Fibroblast of lung (primary cell): ENCODE results near the gene ACTR2. TPM values are rescaled to one million over a fixed set of nuclear protein-coding genes. Genes with fewer than 3 reads are reported as not detected.
A peak's percentile ranks its signal among the peaks of the same experiment; 100 is the strongest.

Experiments
- DNase-seq, 2 donors: peaks; one replicate each; pipeline versions ENCODE4 v3.0.0 to v3.0.0-alpha.2; 2010; ENCODE audit warnings: low read depth in 2 of 2
- H2AFZ ChIP-seq: 2 replicates; pipeline ENCODE4 v1.5.1; 2012; ENCODE audit warnings: low read length, control low read depth, inconsistent platforms
- H3K27ac ChIP-seq: 2 replicates; pipeline ENCODE4 v1.5.1; 2011; ENCODE audit warnings: low read length, control low read depth; ENCODE audit not compliant: insufficient read depth
- H3K27me3 ChIP-seq: 2 replicates; pipeline ENCODE4 v1.5.1; 2011; ENCODE audit warnings: mild to moderate bottlenecking, low read length; ENCODE audit not compliant: control insufficient read depth, insufficient read depth
- H3K36me3 ChIP-seq: 2 replicates; pipeline ENCODE4 v1.5.1; 2011; ENCODE audit warnings: low read length; ENCODE audit not compliant: control insufficient read depth, insufficient read depth
- H3K4me1 ChIP-seq: 2 replicates; pipeline ENCODE4 v1.5.1; 2011; ENCODE audit warnings: low read length; ENCODE audit not compliant: control insufficient read depth, insufficient read depth; ENCODE audit errors: extremely low read depth
- H3K4me2 ChIP-seq: 2 replicates; pipeline ENCODE4 v1.5.1; 2011; ENCODE audit warnings: low read length, control low read depth; ENCODE audit not compliant: insufficient read depth; ENCODE audit errors: extremely low read depth
- H3K4me3 ChIP-seq, 4 experiments: fragments of 200-600 bp in 1 of 4; sonication (generic) in 1 of 4; replicated peaks in 1 of 4; 2 replicates each; pipeline ENCODE4 v1.5.1; 2011 to 2016; ENCODE audit warnings: low read length in 4 of 4, low read depth in 3 of 4, mild to moderate bottlenecking in 3 of 4, control low read depth in 2 of 4, inconsistent platforms in 1 of 4, mixed read lengths in 1 of 4; ENCODE audit not compliant: insufficient read depth in 1 of 4; ENCODE audit errors: control extremely low read depth in 1 of 4
- H3K79me2 ChIP-seq: 2 replicates; pipeline ENCODE4 v1.5.1; 2012; ENCODE audit warnings: mild to moderate bottlenecking, low read length, inconsistent platforms; ENCODE audit not compliant: control insufficient read depth, insufficient read depth
- H3K9ac ChIP-seq: 2 replicates; pipeline ENCODE4 v1.5.1; 2011; ENCODE audit warnings: mild to moderate bottlenecking, low read length, control low read depth; ENCODE audit not compliant: insufficient read depth
- H3K9me3 ChIP-seq: 2 replicates; pipeline ENCODE4 v1.5.1; 2012; ENCODE audit warnings: low read depth, low read length; ENCODE audit not compliant: control insufficient read depth, insufficient read depth
- H4K20me1 ChIP-seq: 2 replicates; pipeline ENCODE4 v1.5.1; 2011; ENCODE audit warnings: low read length; ENCODE audit not compliant: control insufficient read depth, insufficient read depth; ENCODE audit errors: extremely low read depth
- CTCF ChIP-seq, 2 donors: IDR thresholded peaks in 1 of 2; conservative IDR thresholded peaks in 1 of 2; 1 replicate in 1 of 2; 2 replicates in 1 of 2; pipeline ENCODE4 v1.5.1; 2011 to 2012; ENCODE audit warnings: low read length in 2 of 2, control low read depth in 1 of 2, inconsistent platforms in 1 of 2, low read depth in 1 of 2, mild to moderate bottlenecking in 1 of 2
- EZH2 ChIP-seq: IDR thresholded peaks from 2 replicates; pipeline ENCODE4 v1.5.1; 2012; ENCODE audit warnings: low read length, control low read depth, mild to moderate bottlenecking; ENCODE audit errors: missing control alignments
- polyA plus RNA-seq, 2 donors: library from polyadenylated mRNA; depleted of rRNA in 1 of 2; stranded (reverse) in 1 of 2; unstranded in 1 of 2; fragments of >200 nt; gene quantifications; 2 replicates each; pipeline ENCODE4 v1.2.1, GENCODE V29; 2011 to 2012; ENCODE audit warnings: missing spikeins in 1 of 2
- total RNA-seq: library from RNA; depleted of rRNA; stranded (reverse); fragments of >200 nt; gene quantifications from 2 replicates; pipeline ENCODE4 v1.2.1, GENCODE V29; 2014

The ACTR2 gene
- total and polyA plus RNA-seq, 2 donors (not counting 1 experiment from before 2014, with no cell fraction given): 90.2 to 192 TPM

- no peak overlapping the region for H3K4me2 ChIP-seq
- no peaks in the 10 kb centered on the region for H3K36me3 ChIP-seq
- TF ChIP-seq EZH2 (no peak), CTCF (conservative IDR thresholded peaks at IDR 0.05 in 1 of 2, IDR thresholded peaks at IDR 0.05 in 1 of 2; ENCODE audit: low read depth in 1 of 2, low read length in 2 of 2) (no peak)
- no peaks in the 10 kb centered on the region for H3K9me3 ChIP-seq
- H4K20me1 ChIP-seq: no peaks in the 10 kb centered on the region
- no peaks in the 10 kb centered on the region for H3K27me3 ChIP-seq
- peaks cover 10% of the 10 kb centered on the region for H3K4me1 ChIP-seq
- no peak overlapping the region for H3K9ac ChIP-seq
- no peak overlapping the region for H3K4me3 ChIP-seq
- H2AFZ ChIP-seq: no peak overlapping the region
- peak in 1 of 2 donors; percentile 77 for DNase-seq
- no peak overlapping the region for H3K27ac ChIP-seq
- H3K79me2 ChIP-seq: no peaks in the 10 kb centered on the region
Measured at GRCh38 chr2:65278531-65278981, 50.9 kb downstream of the ACTR2 start.

- Histone ChIP-seq H3K4me3 (no peak overlapping the region), H3K4me1 (peaks cover 10% of the 10 kb centered on the region), H3K4me2 (no peak overlapping the region), H3K27ac (no peak overlapping the region), H3K79me2 (no peaks in the 10 kb centered on the region), H4K20me1 (no peaks in the 10 kb centered on the region), H2AFZ (no peak overlapping the region), H3K9me3 (no peaks in the 10 kb centered on the region), H3K36me3 (no peaks in the 10 kb centered on the region), H3K9ac (no peak overlapping the region), H3K27me3 (no peaks in the 10 kb centered on the region)
- no peak for TF ChIP-seq EZH2
- TF ChIP-seq CTCF (conservative IDR thresholded peaks at IDR 0.05 in 1 of 2, IDR thresholded peaks at IDR 0.05 in 1 of 2; ENCODE audit: low read depth in 1 of 2, low read length in 2 of 2): no peak
- no peak for DNase-seq
Measured at GRCh38 chr2:65279756-65280155, 52.1 kb downstream of the ACTR2 start.

GRCh38 chr2:65281627-65282351, 54.2 kb downstream of the ACTR2 start:
- Histone ChIP-seq H3K9ac (no peak overlapping the region), H3K27ac (no peak overlapping the region), H3K4me1 (peaks cover 10% of the 10 kb centered on the region), H3K79me2 (no peaks in the 10 kb centered on the region), H3K4me3 (no peak overlapping the region), H3K27me3 (no peaks in the 10 kb centered on the region), H3K9me3 (no peaks in the 10 kb centered on the region), H2AFZ (no peak overlapping the region), H3K36me3 (no peaks in the 10 kb centered on the region), H3K4me2 (no peak overlapping the region), H4K20me1 (no peaks in the 10 kb centered on the region)
- DNase-seq: peak in 1 of 2 donors; percentile 36
- TF ChIP-seq CTCF (conservative IDR thresholded peaks at IDR 0.05 in 1 of 2, IDR thresholded peaks at IDR 0.05 in 1 of 2; ENCODE audit: low read depth in 1 of 2, low read length in 2 of 2) (no peak), EZH2 (no peak)
